Measurements from ENCODE around the gene TUSC7.

GRCh38 chr3:116701070-116701469 lies 8.5 kb upstream of the TUSC7 start:
- TF ChIP-seq CTCF (IDR thresholded peaks at IDR 0.05) (no peak), EP300 (IDR thresholded peaks at IDR 0.05) (no peak), POLR2AphosphoS5 (IDR thresholded peaks at IDR 0.05) (no peak)

Measured in esophagus muscularis mucosa (tissue), 4 donors.